Putamen (tissue), 1 donor: ENCODE measurements around the gene CAPN13.

Source experiments
- DNase-seq: peaks from one replicate; pipeline ENCODE4 v3.0.0-alpha.2; 2016; ENCODE audit warnings: low spot score

Gene CAPN13

GRCh38 chr2:30764021-30764800, 43.0 kb downstream of the CAPN13 start:
- DNase-seq = no peak

- DNase-seq = no peak
Measured at GRCh38 chr2:30763151-30763660, 44.0 kb downstream of the CAPN13 start.

GRCh38 chr2:30761226-30761625, 46.0 kb downstream of the CAPN13 start:
- no peak for DNase-seq

GRCh38 chr2:30759481-30759880, 47.8 kb downstream of the CAPN13 start:
- no peak for DNase-seq

DNA sequence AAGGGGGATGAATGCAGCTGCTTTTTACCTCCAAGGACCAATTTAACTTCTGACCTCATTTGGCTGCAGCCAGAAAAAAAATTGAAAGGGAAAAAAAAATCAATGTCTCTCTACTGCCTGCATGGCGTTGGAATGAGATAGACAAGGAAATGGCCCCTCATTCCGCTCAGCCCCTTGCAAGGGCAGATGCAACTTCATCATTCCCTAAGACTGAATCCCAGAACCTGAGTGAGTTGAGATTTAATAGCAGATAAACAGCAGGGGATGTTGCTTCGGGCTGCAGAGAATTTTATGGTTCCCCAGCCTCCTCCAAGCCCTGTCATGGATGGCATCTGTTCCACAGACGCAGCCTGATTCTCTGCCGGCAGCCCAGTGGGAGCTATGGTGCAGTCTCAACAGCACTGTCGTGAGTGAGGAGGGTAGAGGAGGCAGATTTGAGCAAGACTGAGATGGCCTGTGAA, 49.0 kb downstream of the CAPN13 start:
- no peak for DNase-seq

DNA sequence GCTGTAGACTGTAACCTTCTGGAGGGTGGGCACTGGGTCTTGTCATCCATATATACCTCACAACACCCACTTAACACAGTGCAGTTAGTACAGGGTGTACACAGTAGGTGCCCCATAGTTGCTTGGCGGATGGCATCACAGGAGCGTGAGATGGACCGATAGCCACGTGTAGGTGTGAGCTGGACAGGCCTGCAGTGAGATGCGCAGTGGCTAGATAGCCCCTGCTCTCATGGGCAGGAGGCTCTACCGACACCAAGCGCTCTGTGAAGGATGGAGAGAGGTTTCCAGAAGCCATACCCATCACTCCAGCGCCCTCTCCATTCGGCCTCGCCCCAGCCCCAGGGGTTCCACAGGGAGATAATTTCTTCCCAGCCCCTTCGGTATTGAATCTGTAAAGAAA, 49.5 kb downstream of the CAPN13 start:
- no peak for DNase-seq

DNA sequence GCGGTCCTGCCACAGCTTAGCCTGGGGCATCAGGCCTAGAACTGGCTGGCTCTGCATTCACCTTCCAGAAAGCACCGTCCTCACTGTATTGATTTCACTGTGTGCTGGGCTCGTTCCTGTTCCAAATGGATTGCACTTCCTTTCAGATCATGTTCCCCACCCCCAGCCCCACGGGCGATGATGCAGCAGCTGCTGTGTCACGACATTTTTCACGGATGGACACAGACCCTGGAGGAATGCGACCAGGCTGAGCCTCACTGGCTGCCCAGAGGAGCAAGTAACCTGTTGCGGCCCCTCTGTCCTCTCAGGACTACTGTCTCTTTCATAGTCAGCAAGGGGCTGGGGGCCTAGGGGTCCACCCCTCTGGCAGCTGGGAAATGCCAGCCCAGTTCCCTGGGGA, 50.3 kb downstream of the CAPN13 start:
- no peak for DNase-seq

DNA sequence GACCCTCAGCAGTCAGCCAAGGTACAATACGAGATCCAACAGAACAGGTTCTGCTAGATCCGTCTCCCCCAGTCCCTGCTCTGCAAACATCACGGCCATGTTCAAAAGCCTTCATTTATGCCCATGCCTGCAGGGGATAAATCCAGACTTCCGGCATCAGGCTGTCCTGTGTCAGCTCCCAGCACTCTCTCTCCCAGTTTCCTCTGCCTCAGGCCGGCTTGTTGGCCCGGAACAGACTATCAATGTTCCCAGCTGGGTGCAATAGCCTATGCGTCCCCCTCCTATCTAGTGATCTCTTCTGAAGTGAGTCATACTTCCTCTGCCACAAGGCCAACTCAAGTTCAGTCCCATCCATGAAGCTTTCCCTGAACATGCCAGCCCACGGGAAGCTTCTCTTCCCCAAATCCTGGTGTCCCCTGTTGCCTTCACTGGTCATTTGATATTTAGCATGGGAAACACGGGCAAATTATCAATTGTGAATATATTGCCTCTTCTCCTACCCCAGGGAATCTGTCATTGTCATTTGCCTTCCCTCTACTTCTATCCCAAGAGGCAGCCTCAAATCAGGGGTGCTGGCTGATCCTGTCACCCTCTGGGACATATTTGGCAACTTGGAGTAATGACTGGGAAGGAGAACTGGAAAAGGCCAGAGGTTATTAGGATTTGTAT, 51.1 kb downstream of the CAPN13 start:
- DNase-seq = no peak

DNA sequence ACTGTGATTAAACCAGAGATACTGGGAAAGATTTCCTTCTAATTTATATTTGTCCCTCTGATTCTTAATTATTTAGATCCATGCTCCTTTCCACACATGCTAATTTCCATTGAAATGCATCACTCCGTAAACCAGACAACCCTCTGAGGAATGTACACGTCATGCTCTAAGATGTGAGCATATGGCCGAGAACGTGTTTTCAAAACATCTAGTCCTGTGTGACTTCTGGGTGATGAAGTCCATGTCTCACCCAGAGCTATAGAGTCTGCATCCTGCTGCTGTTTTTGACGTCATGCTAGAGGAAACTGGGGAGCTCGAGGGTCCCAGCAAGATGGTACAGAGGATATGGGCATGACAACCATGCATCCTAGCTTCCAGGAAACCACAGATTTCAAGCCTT, 53.6 kb downstream of the CAPN13 start:
- DNase-seq = no peak

- no peak for DNase-seq
Measured at GRCh38 chr2:30752811-30753210, 54.4 kb downstream of the CAPN13 start.

GRCh38 chr2:30747206-30747605, 60.0 kb downstream of the CAPN13 start:
- DNase-seq = no peak

GRCh38 chr2:30744823-30745222, 62.4 kb downstream of the CAPN13 start:
- DNase-seq = no peak

DNA sequence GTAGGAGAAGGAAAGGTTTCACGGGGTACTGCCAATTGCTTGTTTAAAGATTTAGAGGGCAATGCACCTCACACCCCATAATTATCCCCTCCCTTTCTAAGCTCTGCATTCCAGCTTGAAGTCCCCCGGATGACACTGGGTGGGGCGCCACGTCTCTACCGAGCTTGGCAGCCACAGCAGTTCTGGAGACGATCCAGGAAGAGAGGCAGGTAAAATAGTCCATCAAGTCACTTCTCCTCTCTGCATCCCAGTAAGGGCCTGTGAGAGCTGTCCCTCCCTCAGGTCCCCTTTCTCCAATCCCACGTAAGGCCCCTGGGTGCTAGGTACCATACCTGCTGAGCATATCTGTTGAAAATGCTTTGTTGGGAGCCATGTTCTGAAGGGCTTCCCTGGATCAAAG, 65.7 kb downstream of the CAPN13 start:
- DNase-seq = no peak

GRCh38 chr2:30738141-30738911, 68.9 kb downstream of the CAPN13 start:
- no peak for DNase-seq

GRCh38 chr2:30737326-30737610, 70.0 kb downstream of the CAPN13 start:
- DNase-seq = no peak

DNA sequence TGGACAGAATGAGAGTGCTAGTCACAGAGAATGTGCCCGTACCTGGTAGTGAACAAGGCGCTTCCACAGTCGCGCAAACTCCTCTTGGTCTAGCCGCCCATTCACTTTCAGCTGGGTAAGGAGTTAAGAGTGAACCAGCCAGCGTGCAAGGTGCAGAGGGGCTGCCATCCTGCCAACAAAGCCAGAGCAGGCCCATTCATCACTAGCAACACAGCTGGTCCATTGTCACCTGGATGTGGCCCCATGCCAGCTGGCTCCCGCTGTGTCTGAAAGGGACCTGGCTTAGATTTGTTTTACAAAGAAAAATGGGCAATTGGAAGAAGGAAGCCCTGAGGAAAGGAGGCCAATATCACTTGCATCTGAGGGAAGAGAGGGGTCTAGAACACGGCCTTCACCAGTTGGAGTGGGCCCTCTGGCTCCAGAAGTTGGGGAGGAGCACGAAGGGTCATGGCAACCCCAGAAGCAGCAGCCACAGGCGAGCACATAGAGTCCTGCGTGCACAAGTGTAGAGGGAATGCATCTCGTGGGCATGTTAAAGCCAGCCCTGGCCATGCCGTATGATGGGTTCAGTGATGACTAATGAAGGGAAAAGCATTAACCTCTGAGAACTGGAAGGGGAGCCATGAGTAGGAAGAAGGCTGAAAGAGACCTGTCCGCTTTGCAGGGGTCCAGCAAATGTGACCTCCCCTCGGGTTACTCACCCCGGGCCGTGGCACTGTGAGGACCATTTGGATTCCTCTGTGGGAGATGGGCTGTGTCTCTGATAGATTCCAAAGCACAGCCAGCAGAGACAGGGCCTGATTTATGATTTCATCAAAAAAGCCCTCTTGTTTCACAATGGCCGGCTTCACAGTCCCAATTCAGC, 70.6 kb downstream of the CAPN13 start:
- DNase-seq = no peak

GRCh38 chr2:30733876-30734520, 73.2 kb downstream of the CAPN13 start:
- DNase-seq = no peak

DNA sequence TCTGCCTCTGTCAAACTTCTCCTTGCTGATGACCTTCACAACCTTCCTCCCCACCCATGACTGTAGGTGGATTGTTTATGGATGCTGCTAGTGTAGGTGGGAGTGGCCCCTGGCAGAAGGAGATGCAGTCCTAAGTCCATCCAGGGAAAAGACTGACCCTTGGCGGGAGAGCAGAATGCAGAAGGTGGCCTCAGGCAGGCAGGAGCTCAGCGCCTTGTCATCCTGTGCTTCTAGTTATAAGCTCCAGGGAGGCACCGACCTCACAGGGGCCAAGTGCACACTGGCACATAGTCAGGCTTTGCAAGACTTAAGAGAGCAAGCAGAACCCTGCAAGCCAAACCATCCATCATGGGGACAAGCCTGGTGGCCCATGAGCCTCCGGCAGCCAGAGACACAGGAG, 74.4 kb downstream of the CAPN13 start:
- DNase-seq = no peak

DNA sequence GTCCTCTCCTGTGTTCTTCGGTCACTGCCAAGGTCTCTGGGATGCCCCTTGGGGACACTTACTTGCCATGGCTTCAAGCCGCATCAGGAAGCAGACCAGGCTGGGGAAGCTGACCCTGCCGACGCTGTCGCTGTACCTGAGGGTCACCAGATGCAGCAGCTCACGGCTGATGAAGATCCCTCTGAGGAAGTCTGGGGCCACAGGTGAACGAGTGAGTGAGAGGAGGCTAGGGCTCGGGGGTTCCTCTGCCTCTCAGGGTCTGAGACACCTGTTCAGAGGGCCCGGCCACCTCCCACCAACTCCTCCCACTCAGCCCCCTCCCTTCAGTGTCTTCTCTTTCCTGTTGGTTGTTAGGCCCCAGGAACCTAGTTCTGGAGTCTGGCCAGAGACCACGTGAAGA, 74.9 kb downstream of the CAPN13 start:
- no peak for DNase-seq

GRCh38 chr2:30731706-30732105, 75.5 kb downstream of the CAPN13 start:
- no peak for DNase-seq
